ENCODE results near the gene CELA1.

DNA sequence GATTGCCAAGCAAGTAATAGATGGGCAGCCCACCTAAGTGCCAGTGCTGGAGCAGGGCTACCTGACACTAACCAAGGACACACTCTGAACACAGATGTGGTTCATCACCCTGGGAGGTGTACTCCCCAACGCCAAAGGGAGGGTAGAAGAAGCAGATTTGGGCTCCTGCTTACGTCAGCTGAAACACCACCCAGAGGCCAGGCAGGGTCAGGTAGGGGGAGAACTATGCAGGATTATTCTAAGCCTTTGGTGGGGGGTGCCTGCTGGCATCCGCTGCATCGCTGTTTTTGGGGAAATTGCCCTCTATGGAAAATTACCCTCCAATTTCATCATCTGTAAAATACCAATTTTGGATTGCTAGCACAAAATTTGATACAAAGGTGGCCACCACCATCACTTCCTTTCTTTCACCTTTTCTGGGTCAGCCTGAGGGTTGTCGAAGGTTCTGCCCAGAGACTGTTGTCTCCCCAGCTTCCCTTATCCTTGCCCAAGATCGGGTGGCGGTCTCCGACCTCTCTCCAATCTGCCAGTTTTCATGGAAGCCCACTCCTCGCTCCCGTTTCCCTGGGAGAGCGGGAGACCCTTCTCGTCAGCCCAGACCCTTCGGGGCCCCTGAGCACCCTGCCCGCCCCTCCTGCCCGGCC, 23.0 kb downstream of the CELA1 start:
- TF ChIP-seq MED13 (CRISPR knock-in tag; IDR thresholded peaks at IDR 0.05) (no peak), AGO2 (optimal IDR thresholded peaks at IDR 0.05; ENCODE audit: low read depth, low read length) (no peak), ZNF274 (CRISPR knock-in tag; IDR thresholded peaks at IDR 0.05) (no peak), HDAC6 (IDR thresholded peaks at IDR 0.05; ENCODE audit: low read depth, low read length) (no peak), XRCC5 (optimal IDR thresholded peaks at IDR 0.05; ENCODE audit: low read length) (no peak), FOXJ3 (CRISPR knock-in tag; IDR thresholded peaks at IDR 0.05; ENCODE audit: borderline replicate concordance) (no peak), POLR2AphosphoS5 (IDR thresholded peaks at IDR 0.05; ENCODE audit: low read depth, low read length) (no peak), RAD21 (CRISPR knock-in tag; IDR thresholded peaks at IDR 0.05) (no peak), EZH2 (conservative IDR thresholded peaks at IDR 0.05; ENCODE audit: low read depth, low read length) (no peak), POLR2A (IDR thresholded peaks at IDR 0.05; ENCODE audit: insufficient read depth in 1 of 2, low read depth in 2 of 2, low read length in 2 of 2) (no peak), RBFOX2 (IDR thresholded peaks at IDR 0.05; ENCODE audit: low read depth, low read length) (no peak), RAD51 (IDR thresholded peaks at IDR 0.05; ENCODE audit: borderline replicate concordance) (no peak)
- TF ChIP-seq, protein P1, sequence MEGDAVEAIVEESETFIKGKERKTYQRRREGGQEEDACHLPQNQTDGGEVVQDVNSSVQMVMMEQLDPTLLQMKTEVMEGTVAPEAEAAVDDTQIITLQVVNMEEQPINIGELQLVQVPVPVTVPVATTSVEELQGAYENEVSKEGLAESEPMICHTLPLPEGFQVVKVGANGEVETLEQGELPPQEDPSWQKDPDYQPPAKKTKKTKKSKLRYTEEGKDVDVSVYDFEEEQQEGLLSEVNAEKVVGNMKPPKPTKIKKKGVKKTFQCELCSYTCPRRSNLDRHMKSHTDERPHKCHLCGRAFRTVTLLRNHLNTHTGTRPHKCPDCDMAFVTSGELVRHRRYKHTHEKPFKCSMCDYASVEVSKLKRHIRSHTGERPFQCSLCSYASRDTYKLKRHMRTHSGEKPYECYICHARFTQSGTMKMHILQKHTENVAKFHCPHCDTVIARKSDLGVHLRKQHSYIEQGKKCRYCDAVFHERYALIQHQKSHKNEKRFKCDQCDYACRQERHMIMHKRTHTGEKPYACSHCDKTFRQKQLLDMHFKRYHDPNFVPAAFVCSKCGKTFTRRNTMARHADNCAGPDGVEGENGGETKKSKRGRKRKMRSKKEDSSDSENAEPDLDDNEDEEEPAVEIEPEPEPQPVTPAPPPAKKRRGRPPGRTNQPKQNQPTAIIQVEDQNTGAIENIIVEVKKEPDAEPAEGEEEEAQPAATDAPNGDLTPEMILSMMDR (CRISPR knock-in tag; IDR thresholded peaks at IDR 0.05): no peak

Data from HepG2 (cell line).